ENCODE results near the gene JUP.

Gene JUP

DNA sequence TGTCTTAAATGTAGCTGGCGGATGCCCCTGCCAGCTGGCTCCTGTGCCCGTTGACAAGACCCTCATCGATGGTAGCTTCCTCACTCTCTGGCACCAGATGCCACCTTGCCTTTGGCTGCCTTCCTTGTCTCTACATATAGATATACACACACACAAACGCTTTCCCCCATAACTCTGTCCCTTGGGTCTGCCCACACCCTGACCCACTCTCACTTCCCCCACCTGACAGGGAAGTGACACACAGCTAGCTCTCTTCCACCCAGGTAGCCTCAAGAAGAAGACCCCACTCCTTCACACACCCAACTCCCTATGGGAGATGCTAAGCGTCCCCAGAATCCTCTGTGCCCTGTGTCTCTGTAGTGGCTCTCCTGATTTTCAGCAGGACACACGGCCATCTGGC, 25.6 kb downstream of the JUP start:
- DNase-seq (ENCODE audit: extremely low read depth in 1 of 2, low read depth in 1 of 2) = no peak

DNA sequence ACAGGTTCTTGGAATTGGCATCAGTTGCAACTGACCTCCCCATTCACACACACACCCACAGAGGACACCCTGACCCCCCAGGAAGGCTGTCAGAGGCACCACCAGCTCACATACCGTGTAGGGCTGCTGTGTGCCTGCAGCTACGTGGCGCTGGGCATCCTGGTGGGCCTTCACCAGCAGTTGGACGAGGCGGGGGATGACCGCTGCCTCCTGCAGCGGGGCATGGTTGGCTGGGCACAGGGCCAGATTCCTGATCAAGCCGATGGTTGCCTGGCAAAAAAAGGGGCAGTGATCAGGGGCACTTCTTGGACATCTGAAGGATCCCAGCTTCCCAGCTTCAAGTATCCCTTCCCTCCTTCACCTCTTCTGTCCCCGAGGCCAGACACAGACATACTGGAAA, 27.9 kb downstream of the JUP start:
- no peak for DNase-seq (ENCODE audit: extremely low read depth in 1 of 2, low read depth in 1 of 2)

DNA sequence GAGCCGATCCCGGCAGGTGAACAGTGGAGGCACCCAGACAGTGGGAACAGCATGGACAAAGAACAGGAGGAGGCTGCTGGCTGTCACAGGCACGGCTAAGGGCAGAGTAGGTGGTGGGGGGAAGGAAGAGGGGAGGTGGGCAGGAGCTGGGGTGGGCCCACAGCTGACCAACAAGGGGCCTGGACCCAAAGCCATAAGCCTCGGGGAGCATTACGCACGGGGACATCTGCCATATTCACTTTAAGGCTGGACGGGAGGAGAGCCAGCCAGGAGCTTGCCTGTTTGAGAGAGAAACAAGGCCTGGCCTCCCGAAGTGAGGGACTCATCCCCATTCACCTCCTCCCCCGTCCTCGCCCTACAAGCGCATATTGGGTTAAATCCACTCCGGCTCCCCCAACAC, 32.4 kb downstream of the JUP start:
- DNase-seq (ENCODE audit: extremely low read depth in 1 of 2, low read depth in 1 of 2) = no peak

DNA sequence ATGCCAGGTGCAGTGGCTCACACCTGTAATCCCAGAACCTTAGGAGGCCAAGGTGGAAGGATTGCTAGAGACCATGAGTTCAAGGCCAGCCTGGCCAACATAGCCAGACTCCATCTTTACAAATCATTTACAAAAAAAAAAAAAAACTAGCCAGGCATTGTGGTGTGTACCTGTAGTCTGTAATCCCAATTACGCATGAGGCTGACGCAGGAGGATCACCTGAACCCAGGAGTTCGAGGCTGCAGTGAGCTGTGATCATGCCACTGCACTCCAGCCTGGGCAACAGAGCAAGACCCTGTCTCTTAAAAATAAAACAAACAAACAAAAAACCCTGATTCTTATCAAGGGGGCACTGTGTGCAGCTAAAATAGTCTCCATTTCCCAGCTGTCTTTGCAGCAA, 35.2 kb downstream of the JUP start:
- no peak for DNase-seq (ENCODE audit: extremely low read depth in 1 of 2, low read depth in 1 of 2)

DNA sequence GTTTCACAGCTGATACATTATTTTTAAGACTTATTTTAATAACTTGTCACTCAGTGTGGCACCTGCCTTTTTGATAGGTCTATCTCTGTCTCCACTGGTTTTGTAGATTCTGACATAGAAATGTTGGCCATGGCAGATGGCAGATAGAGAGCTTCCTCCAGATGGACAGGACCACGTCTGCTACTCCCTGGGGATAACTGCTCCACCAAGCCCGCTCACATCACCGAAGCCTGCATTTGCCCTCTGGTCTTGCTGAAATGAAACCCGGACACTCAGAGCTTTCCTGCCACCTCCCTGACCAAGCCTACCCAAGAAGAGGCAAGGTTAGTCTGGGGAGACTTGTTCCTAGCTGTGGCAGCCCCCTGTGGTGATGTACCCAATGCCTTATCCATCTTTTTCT, 35.6 kb downstream of the JUP start:
- no peak for DNase-seq (ENCODE audit: extremely low read depth in 1 of 2, low read depth in 1 of 2)

DNA sequence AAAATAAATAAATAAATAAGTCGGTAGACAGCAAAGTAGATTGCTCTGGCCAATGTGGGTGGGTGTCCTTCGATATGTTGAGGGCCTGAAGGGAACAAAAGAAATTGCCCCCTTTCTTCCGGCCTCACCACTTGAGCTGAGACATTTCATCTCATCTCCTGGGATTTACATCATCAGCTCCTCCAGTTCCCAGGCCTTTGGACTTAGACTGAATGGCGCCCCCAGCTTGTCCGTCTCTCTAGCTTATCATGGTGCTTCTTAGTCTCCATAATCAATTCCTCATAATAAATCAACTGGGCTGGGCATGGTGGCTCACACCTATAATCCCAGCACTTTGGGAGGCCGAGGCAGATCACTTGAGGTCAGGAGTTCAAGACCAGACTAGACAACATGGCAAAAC, 38.2 kb downstream of the JUP start:
- no peak for DNase-seq (ENCODE audit: extremely low read depth in 1 of 2, low read depth in 1 of 2)

DNA sequence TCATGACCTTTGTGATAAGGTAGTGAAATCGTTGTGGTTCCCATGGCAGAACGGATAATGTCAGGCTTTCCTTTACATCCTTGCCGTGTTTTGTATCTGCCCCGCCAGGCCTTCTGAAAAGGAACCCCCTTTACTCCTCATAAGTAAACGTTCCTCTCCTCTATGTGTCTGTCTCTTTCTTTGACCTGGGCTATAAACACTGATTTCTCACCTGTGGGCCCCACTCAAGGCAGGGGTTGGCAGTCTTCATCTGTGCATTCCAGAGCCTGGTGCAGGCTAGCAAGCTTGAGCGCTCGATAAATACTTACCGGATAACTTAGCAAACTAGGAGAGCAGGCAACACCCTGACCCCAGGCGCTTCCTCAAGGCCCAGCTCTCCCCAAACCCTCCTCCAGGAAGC, 44.8 kb downstream of the JUP start:
- no peak for DNase-seq (ENCODE audit: extremely low read depth in 1 of 2, low read depth in 1 of 2)

DNA sequence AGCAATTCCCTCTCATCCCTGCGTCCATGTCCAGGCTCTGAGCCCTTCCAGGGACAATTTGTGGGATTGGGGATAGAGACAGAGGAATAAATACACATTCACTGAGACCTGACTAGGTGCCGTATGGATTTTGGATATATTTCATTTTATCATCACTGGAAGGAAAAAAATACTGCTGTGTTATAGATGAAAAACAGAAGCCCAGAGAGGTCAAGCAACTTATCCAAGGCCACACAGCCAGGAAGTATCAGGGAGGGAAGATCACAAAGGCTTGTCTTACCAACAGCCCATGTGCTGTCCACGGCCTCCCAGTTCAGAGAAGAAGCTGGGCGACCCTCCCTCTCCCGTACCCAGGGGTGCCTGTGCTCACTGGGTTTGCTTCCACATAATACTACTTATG, 46.0 kb downstream of the JUP start:
- DNase-seq (ENCODE audit: extremely low read depth in 1 of 2, low read depth in 1 of 2) = no peak

DNA sequence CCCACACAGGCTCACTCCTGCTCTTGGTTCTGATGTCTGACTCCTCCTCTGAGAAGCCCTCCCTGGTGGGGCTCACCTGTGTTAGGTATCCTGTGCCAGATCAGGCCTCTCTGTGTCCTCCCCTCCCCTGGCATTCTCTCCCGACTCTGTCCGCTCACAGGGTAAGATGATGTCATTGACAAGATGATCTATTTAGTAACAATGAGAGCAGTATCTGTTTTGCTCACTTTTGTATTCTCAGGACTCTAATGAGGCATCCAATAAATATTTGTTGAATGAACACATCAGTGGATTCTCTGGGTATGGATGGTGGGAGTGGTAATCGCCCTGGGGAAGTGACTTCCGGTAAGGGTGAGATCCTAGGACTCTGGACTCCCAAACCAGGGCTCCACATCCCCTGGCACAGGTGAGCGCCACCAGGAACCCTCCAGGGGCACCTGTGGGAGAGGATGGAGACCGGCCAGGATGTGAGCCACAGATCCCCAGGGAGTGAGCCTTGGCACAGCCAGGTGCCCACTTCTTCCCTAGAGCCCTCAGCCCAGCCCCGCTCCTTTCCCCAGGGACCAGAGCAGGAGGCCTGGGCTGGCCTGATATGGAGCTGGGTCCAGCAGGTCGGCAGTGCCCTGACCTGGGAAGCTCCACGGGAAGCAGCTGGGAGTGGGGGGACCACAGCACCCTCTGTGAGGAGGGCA, 46.7 kb downstream of the JUP start:
- DNase-seq (ENCODE audit: extremely low read depth in 1 of 2, low read depth in 1 of 2) = no peak

DNA sequence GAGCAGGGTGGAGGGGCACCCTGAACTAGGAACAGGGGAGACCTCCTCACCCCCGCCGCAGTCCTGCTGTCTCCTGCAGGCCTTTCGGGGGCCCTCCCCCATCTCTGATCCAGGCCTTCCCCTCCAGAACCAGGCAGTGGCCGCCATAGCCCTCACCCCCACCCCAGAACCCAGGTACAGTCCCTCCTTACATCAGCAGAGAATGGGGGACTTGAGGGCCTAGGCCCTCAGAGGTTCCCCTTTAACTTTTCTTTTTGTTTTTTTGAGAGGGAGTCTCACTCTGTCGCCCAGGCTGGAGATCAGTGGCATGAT, 47.8 kb downstream of the JUP start:
- DNase-seq (ENCODE audit: extremely low read depth in 1 of 2, low read depth in 1 of 2) = no peak

DNA sequence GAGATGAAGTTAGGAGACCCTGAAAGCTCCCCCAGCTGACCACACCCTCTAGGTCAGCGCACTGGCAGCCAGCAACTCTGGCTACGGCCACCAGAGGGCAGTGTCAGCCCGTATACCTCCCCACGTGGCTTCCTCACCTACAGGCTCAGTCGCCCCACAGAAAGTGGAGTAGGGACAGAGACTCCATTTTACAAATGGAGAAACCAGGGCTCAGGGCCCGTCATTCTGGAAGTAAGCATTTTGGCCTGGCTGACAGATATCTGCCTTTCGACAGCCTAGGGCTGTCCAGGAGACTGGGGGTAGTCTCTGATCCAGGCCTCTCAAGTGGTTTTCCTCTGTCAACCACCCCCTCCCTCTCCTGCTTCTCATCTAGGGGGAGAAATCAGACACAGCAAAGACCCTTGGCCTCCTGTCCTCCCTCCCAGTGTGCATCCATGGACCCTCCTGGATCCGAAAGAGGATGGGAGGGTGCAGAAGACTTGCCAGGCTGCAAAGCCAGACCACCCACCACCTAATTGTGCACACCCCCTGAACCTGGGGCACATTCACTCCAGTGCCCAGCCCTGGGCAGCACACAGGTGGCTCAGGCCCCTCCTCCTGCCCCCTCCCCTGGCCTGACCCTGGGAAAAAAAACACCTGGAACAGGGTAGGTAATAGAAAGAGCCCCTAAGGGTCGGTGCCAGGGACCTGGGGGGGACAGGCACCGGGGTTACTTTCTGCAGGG, 48.3 kb downstream of the JUP start:
- peak; percentile 38 to 62 for DNase-seq (ENCODE audit: extremely low read depth in 1 of 2, low read depth in 1 of 2)

DNA sequence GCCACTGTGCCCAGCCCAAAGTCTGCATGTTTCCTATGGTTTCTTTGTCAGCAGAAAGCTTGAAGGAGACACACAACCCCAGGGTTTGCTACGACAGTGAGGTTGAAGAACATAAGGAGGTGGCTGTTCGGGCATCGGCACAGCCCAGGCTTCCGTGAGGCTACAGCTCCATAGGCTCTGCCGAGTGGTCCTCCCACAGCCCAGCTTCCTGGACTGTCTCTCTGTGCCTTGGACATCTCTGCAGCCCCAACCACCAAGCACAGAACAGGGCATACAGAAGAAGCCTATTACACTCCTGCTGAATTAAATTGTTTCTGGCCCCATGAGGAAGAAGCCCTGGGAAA, 48.9 kb downstream of the JUP start:
- no peak for DNase-seq (ENCODE audit: extremely low read depth in 1 of 2, low read depth in 1 of 2)

DNA sequence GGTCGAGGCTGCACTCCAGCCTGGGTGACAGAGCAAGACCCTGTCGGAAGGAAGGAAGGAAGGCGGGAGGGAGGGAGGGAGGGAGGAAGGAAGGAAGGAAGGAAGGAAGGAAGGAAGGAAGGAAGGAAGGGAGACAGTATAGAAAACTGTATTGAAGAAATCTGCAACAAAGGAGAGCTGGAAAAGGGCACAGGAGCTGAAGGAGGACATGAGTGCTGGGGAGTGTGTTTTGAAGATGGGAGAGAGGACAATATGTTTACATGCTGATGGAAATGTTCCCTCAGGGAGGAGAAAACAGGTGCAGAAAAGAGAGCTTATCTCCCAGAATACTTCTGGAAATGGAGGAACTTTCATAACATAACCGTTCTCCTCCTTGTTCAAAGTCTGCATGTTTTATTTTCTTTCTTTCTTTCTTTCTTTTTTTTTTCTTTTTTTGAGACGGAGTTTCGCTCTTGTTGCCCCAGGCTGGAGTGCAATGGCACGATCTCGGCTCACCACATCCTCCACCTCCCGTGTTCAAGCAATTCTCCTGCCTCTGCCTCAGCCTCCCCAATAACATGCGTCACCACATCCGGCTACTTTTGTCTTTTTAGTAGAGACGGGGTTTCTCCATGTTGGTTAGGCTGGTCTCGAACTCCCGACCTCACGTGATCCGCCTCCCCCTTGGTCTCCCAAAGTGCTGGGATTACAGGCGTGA, 49.4 kb downstream of the JUP start:
- DNase-seq (ENCODE audit: extremely low read depth in 1 of 2, low read depth in 1 of 2) = no peak

DNA sequence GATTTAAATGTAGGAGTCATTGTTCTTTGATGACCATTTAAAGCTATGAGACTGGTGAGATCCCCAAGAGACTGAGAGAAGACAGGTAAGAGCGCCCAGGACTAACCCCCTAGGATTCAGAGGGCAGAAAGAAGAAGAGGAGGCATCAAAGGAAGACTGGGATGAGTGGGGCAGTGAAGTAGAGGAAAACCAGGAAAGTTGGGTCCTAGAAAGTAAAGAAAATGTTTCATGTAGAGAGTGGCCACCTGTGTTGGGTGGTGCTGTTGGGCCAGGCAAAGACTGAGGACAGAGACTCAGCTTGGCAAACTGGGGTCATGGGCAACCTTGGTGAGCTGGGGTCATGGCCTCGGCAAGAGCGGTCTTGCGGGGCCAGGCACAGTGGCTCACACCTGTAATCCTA, 50.8 kb downstream of the JUP start:
- DNase-seq (ENCODE audit: extremely low read depth in 1 of 2, low read depth in 1 of 2) = no peak

DNA sequence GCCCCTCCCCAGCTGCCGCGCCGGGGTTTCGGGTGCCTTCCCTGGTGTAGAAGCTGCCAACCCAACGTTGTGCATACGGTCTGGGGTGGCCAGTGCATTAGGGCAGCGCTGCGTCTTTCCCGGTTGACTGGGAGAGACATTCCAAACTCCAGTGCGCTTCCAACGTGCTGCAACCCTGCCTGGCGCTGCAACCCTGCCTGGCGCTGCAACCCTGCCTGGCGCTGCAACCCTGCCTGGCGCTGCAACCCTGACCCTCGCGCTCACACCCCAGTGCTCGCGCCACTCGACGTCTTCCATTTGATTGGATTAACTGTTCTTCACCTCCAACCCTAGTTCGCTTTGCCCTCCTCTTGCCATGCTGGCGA, 51.6 kb downstream of the JUP start:
- DNase-seq (ENCODE audit: extremely low read depth in 1 of 2, low read depth in 1 of 2) = no peak

DNA sequence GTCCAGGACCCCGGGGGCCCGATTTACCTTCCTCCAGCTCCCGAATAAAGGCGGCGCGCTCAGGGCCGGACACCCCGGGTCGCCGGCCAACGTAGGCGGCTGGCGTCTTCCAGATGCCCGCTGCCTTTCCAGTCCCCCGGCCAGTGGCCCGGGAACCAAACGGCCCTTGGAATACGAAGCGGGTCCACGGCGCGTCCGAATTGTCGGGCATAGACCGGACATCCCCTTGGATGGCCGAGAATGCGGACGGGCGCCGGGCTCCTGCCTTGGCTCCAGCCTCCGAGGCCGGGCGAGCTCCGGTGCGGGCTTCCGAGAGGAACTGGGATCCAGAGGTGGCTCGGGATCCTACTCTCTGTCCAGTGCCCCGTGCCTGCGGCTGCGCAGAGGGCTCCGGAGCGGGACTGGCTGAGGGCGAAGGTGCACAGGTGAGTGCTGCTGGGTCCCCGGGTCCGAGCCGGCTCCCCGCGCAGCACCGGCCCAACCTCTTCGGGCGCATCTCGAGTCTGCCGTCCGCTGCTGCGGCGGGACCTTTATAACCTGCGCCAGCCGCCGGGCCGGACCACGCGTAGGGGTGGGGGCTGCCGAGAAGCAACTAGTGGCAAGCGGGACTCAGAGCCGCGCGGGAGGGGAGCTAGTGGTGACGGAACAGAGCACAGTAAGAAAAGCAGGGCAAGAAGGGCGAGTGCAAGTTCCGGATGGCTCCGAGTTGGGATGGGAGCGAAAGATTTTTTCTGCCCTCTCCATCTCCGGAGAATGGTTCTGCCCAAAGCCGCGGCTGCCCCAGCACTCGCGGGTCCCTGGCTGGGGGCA, 52.2 kb downstream of the JUP start, which contains the start of gene HAP1:
HAP1 (minus strand) TSS at position 505 of the 810 bp plus-strand sequence; CDS start at position 496, 9 bp downstream.
- DNase-seq (ENCODE audit: extremely low read depth in 1 of 2, low read depth in 1 of 2) = no peak

DNA sequence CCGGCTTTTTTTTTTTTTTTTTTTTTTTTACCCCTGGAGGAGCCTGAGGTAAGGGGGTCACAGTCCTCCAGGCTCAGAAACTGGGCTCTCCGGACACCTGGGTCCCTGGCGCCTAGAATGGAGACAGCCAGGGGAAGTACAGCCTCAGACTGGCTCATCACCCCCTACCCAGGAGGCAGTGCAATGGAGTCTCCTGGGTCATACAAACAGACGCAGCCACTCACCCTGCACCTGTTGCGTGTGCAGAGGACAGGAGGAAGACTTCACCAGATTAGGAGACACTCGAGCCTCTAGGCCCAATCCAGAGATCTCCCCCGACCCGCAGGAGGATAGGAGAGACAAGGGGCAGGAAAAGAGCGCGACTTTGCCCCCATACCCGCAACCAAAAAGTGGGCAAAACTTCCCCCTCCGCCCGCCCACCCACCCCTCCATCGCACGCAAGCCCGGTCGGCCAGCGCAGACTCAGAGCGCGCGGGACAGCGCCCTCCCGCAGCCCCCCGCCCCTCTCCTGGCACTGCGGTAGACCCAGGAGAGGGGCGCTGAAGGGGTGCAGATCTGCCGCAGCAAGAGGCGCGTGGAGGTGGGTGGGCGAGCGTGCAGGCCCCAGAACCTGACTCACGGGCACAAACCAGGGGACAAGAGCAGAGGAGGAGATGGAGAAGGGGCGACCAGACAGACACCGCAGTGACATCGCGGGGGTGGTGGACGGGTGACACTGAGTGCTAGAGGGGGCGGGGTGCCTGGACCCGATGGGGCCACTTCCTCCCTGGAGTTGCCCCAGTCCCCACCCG, 53.0 kb downstream of the JUP start:
- no peak for DNase-seq (ENCODE audit: extremely low read depth in 1 of 2, low read depth in 1 of 2)

DNA sequence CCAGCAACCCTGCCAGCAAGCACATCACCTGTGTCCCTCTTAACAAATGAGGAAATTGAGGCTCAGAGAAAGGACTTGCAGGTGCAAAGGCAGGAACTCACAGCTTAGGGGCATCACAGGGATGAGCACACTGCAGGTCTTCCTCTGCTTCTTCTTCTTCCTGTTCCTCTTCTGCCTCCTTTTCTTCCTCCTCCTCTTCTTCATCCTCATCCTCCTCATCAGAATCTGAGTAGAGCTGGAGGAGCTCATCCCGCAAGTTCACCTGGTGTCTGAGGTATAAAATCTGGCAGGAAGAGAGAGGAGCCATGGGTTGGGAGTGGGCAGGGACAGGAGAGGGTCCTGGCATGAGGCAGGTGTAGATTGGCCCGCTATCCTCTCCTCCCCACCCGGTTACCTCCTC, 54.7 kb downstream of the JUP start:
- DNase-seq (ENCODE audit: extremely low read depth in 1 of 2, low read depth in 1 of 2) = no peak

DNA sequence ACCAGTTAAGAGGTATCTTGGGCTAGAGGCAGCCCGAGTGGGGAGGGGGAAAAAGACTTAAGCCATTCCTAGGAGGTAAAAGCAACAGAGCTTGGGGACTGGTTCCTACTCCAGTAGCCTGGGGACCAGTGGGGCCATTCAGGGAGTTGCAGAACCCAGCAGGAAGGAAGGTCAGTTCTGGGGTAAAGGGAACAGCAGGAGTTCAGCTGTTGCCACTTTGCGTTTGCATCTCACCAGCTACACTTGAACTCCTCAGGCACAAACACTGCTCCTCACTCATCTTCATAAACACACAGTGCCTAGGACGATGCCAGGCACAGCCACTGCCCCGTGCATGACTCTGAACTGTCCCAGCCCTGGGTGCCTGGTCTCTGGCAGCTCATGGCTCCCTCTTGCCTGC, 56.0 kb downstream of the JUP start:
- no peak for DNase-seq (ENCODE audit: extremely low read depth in 1 of 2, low read depth in 1 of 2)

DNA sequence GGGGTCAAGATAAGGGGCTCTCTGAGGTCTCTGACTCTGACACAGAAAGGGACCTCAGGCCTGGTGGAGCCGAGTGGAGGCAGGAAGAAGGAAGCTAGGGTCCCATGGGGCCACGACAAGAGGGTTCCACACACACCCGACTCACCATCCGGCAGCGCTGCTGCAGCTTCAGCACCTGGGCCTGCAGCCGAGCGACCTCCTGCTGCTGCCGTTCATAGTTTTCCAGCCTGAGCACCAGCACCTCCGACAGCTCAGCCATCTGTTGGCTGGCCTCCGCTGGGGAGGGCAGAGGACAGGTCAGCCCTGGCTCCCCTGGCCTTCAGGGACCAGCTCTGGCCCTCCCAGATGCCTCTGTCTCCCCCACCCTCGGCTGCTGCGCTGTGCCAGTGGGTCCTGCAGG, 58.5 kb downstream of the JUP start:
- no peak for DNase-seq (ENCODE audit: extremely low read depth in 1 of 2, low read depth in 1 of 2)

DNA sequence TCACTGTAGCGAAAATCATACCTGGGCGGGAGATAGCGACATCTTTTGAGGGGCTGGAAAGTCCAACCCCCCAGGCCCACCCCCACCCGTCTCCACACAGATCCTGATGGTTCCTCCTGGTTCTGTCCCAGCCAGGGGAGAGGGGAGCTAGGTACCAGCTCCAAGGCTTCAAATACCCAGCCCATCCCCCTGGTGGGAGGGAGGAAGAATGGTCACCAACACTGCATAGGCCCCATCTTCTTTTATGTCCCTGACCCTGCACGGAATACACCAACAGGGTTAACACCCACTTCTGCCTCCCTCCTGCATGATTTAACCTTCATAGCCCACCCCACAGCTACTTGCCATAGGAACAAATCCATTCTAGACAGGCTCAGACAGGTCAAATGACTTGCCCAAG, 61.4 kb downstream of the JUP start:
- DNase-seq (ENCODE audit: extremely low read depth in 1 of 2, low read depth in 1 of 2) = no peak

Measured in activated CD8-positive, alpha-beta memory T cell treated with anti-CD3 and anti-CD28 coated beads for 1 hour (primary cell).